ENCODE results near the gene HSD3B2.

DNA sequence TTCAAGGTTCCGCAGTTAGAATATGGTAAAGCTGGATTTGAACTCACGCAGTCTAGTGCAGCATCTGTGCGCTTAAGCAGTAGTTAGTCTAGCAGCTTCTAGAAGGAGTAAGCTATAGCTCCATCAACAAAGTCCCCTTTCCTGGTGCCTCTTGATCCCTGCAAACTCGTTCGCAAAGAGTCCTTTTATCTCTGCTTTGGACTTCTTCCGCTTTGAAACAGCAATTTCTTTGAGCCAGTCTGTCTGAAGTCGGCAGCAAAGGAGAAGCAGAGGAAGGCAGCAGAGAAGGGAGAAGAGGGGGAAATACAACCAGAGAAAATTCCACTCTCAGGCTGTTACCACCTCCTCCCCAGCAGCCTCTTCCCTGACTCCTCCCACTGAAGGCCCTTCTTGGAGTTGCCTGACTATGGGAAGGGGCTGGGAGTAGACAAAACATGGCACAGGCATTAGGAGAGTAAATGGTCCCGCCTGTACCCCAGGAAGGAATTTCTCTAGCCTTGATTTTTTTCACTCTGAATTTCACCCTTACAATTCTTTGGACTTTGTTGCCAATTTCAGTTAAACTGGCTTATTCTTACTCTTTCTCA, 25.9 kb downstream of the HSD3B2 start:
- TF ChIP-seq, protein P1, sequence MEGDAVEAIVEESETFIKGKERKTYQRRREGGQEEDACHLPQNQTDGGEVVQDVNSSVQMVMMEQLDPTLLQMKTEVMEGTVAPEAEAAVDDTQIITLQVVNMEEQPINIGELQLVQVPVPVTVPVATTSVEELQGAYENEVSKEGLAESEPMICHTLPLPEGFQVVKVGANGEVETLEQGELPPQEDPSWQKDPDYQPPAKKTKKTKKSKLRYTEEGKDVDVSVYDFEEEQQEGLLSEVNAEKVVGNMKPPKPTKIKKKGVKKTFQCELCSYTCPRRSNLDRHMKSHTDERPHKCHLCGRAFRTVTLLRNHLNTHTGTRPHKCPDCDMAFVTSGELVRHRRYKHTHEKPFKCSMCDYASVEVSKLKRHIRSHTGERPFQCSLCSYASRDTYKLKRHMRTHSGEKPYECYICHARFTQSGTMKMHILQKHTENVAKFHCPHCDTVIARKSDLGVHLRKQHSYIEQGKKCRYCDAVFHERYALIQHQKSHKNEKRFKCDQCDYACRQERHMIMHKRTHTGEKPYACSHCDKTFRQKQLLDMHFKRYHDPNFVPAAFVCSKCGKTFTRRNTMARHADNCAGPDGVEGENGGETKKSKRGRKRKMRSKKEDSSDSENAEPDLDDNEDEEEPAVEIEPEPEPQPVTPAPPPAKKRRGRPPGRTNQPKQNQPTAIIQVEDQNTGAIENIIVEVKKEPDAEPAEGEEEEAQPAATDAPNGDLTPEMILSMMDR (IDR thresholded peaks at IDR 0.05) = no peak
- TF ChIP-seq EP300 (IDR thresholded peaks at IDR 0.05) (no peak), POLR2AphosphoS5 (IDR thresholded peaks at IDR 0.05) (no peak)

Measured in stomach (tissue), 4 donors.